Measurements from ENCODE around the gene SRY.

SRY gene

GRCh38 chrY:2797991-2798390, 10.5 kb upstream of the SRY start:
- no peak for TF ChIP-seq CTCF (conservative IDR thresholded peaks at IDR 0.05; ENCODE audit: low read depth)
- H3K27ac ChIP-seq = no peak overlapping the region
- DNase-seq (ENCODE audit: low spot score) = no peak
- ChIA-PET POLR2A (ENCODE audit: low non-redundant PET) (no interaction called here), CTCF (no interaction called here)

- ChIA-PET POLR2A (ENCODE audit: low non-redundant PET) (no interaction called here), CTCF (no interaction called here)
- no peak for DNase-seq (ENCODE audit: low spot score)
- H3K27ac ChIP-seq = no peak overlapping the region
- TF ChIP-seq CTCF (conservative IDR thresholded peaks at IDR 0.05; ENCODE audit: low read depth) = no peak
These were observed 9.6 kb upstream of the SRY start for GRCh38 chrY:2796977-2797523.

- no peak for TF ChIP-seq CTCF (conservative IDR thresholded peaks at IDR 0.05; ENCODE audit: low read depth)
These were observed 2.3 kb upstream of the SRY start for GRCh38 chrY:2789756-2790155.

GRCh38 chrY:2786876-2787512, 488 bp downstream of the SRY start:
- no peak for DNase-seq (ENCODE audit: low spot score)
- H3K27ac ChIP-seq = no peak overlapping the region
- ChIA-PET POLR2A (ENCODE audit: low non-redundant PET) (no interaction called here), CTCF (no interaction called here)
- TF ChIP-seq CTCF (conservative IDR thresholded peaks at IDR 0.05; ENCODE audit: low read depth) = no peak

More at GRCh38 chrY:2789756-2790155, 2.3 kb upstream of the SRY start:
- no peak for DNase-seq (ENCODE audit: low spot score)
- ChIA-PET CTCF (no interaction called here), POLR2A (ENCODE audit: low non-redundant PET) (no interaction called here)
- no peak overlapping the region for H3K27ac ChIP-seq

Data from RWPE1 (cell line).